NCI-H748 treated with DMSO at 0.1 percent for 48 hours (cell line): ENCODE data around the gene MGAT5.

Experiments used
- DNase-seq: peaks from one replicate; lab custom pipeline; 2025; lab: John Stamatoyannopoulos, UW

The MGAT5 gene

GRCh38 chr2:134367213-134367612, 113.3 kb downstream of the MGAT5 start:
- no peak for DNase-seq

GRCh38 chr2:134368009-134368817, 114.3 kb downstream of the MGAT5 start:
- DNase-seq: no peak

- DNase-seq: no peak
These were observed 115.5 kb downstream of the MGAT5 start for GRCh38 chr2:134369220-134369902.

- DNase-seq: no peak
These were observed 117.0 kb downstream of the MGAT5 start for GRCh38 chr2:134370655-134371445.

GRCh38 chr2:134372141-134372540, 118.3 kb downstream of the MGAT5 start:
- DNase-seq: no peak

- no peak for DNase-seq
These were observed 118.8 kb downstream of the MGAT5 start for GRCh38 chr2:134372611-134373131.

- DNase-seq: no peak
These were observed 122.1 kb downstream of the MGAT5 start for GRCh38 chr2:134375935-134376334.

- no peak for DNase-seq
These were observed 123.9 kb downstream of the MGAT5 start for GRCh38 chr2:134377730-134378129.

- no peak for DNase-seq
These were observed 125.4 kb downstream of the MGAT5 start for GRCh38 chr2:134379293-134379692.

- DNase-seq: no peak
These were observed 125.8 kb downstream of the MGAT5 start for GRCh38 chr2:134379722-134380121.

GRCh38 chr2:134381141-134381540, 127.3 kb downstream of the MGAT5 start:
- no peak for DNase-seq

- DNase-seq: no peak
These were observed 130.3 kb downstream of the MGAT5 start for GRCh38 chr2:134384131-134384530.

- DNase-seq: no peak
These were observed 131.3 kb downstream of the MGAT5 start for GRCh38 chr2:134385195-134385594.

GRCh38 chr2:134386310-134386709, 132.4 kb downstream of the MGAT5 start:
- DNase-seq: no peak

- DNase-seq: no peak
These were observed 135.5 kb downstream of the MGAT5 start for GRCh38 chr2:134389381-134389780.

- no peak for DNase-seq
These were observed 137.9 kb downstream of the MGAT5 start for GRCh38 chr2:134391751-134392160.

- DNase-seq: no peak
These were observed 138.7 kb downstream of the MGAT5 start for GRCh38 chr2:134392442-134393074.

GRCh38 chr2:134393075-134393461, 139.2 kb downstream of the MGAT5 start:
- DNase-seq: no peak

GRCh38 chr2:134395779-134396178, 141.9 kb downstream of the MGAT5 start:
- DNase-seq: no peak

GRCh38 chr2:134396493-134396892, 142.6 kb downstream of the MGAT5 start:
- DNase-seq: no peak

GRCh38 chr2:134397146-134397896, 143.4 kb downstream of the MGAT5 start:
- DNase-seq: no peak
